Kidney tubule cell (primary cell): ENCODE data around the gene DVL3.

Experiments
- DNase-seq: peaks from one replicate; pipeline ENCODE4 v3.0.0-alpha.2; 2018; ENCODE audit warnings: low spot score

DVL3 gene

GRCh38 chr3:184176377-184177330 lies 21.5 kb downstream of the DVL3 start:
- peak; percentile 97 for DNase-seq

- DNase-seq, result peak; percentile 32
Observed at GRCh38 chr3:184177331-184177731, 22.2 kb downstream of the DVL3 start.

- no peak for DNase-seq
Observed at GRCh38 chr3:184177767-184178306, 22.7 kb downstream of the DVL3 start.

GRCh38 chr3:184178521-184179138 lies 23.5 kb downstream of the DVL3 start:
- no peak for DNase-seq

- peak; percentile 49 for DNase-seq
Observed at GRCh38 chr3:184180165-184180564, 25.0 kb downstream of the DVL3 start.

- no peak for DNase-seq
Observed at GRCh38 chr3:184181596-184181995, 26.4 kb downstream of the DVL3 start.

- DNase-seq, result no peak
Observed at GRCh38 chr3:184183679-184184078, 28.5 kb downstream of the DVL3 start.

GRCh38 chr3:184184546-184185230 lies 29.5 kb downstream of the DVL3 start:
- DNase-seq, result no peak

- peak; percentile 99 for DNase-seq
Observed at GRCh38 chr3:184185461-184186183, 30.4 kb downstream of the DVL3 start.

GRCh38 chr3:184186184-184186901 lies 31.2 kb downstream of the DVL3 start, which contains the start of gene ABCF3:
ABCF3 (plus strand) TSS chr3:184186199; CDS start chr3:184186208, 9 bp downstream.
- DNase-seq, result peak; percentile 50

- DNase-seq, result no peak
Observed at GRCh38 chr3:184186902-184187207, 31.7 kb downstream of the DVL3 start.

- DNase-seq, result no peak
Observed at GRCh38 chr3:184188080-184188479, 32.9 kb downstream of the DVL3 start.

GRCh38 chr3:184189421-184189820 lies 34.2 kb downstream of the DVL3 start:
- DNase-seq, result no peak

- DNase-seq, result no peak
Observed at GRCh38 chr3:184192889-184193288, 37.7 kb downstream of the DVL3 start.

GRCh38 chr3:184193991-184194539 lies 38.9 kb downstream of the DVL3 start:
- no peak for DNase-seq

- no peak for DNase-seq
Observed at GRCh38 chr3:184196536-184196935, 41.4 kb downstream of the DVL3 start.

GRCh38 chr3:184198509-184198908 lies 43.3 kb downstream of the DVL3 start:
- DNase-seq, result no peak

GRCh38 chr3:184200825-184201224 lies 45.6 kb downstream of the DVL3 start:
- DNase-seq, result no peak

- no peak for DNase-seq
Observed at GRCh38 chr3:184203526-184203925, 48.3 kb downstream of the DVL3 start.

GRCh38 chr3:184209146-184209923 lies 54.2 kb downstream of the DVL3 start:
- DNase-seq, result no peak
